B cell (primary cell): ENCODE data around the gene NPNT.

Source experiments
- CTCF ChIP-seq: fragments of 200-600 bp; IDR thresholded peaks from one replicate; pipeline ENCODE4 v1.8.0; 2022; ENCODE audit warnings: antibody characterized with exemption, mild to moderate bottlenecking
- EZH2 ChIP-seq: IDR thresholded peaks from 2 replicates; pipeline ENCODE4 v1.6.1; 2012; ENCODE audit warnings: borderline replicate concordance, low read depth, mild to moderate bottlenecking, moderate library complexity, low read length; ENCODE audit not compliant: insufficient read depth, poor library complexity, severe bottlenecking

GRCh38 chr4:105966051-105966450 lies 70.8 kb downstream of the NPNT start:
- no peak for TF ChIP-seq CTCF
- no peak for TF ChIP-seq EZH2
